H7 (cell line): ENCODE data around the gene CDK18. TPM values are rescaled to one million over a fixed set of nuclear protein-coding genes. Genes with fewer than 3 reads are reported as not detected.

ENCODE experiments used
- DNase-seq: peaks from one replicate; pipeline ENCODE4 v3.0.0; 2012
- H3K27me3 ChIP-seq: 2 replicates; pipeline ENCODE4 v1.6.0; 2011; ENCODE audit warnings: mild to moderate bottlenecking, low read length; ENCODE audit not compliant: control insufficient read depth, insufficient read depth
- H3K36me3 ChIP-seq: replicated peaks from 2 replicates; pipeline ENCODE4 v1.5.1; 2011; ENCODE audit warnings: low read length; ENCODE audit not compliant: control insufficient read depth, insufficient read depth
- H3K4me3 ChIP-seq: 2 replicates; pipeline ENCODE4 v1.5.1; 2011; ENCODE audit warnings: low read depth, mild to moderate bottlenecking, control low read depth, low read length, moderate library complexity; ENCODE audit not compliant: insufficient read depth
- total RNA-seq: library from RNA; depleted of rRNA; stranded (reverse); fragments of >200 nt; shearing (Covaris generic); gene quantifications from 2 replicates; pipeline ENCODE4 v1.2.3, GENCODE V29; 2014; rRNA removed

The CDK18 gene
- total RNA-seq = 48.3 and 52.0 TPM in 2 replicates

GRCh38 chr1:205504311-205505075 lies at the start of gene CDK18:
TSS of gene CDK18 (plus strand) at chr1:205504669. CDS start at chr1:205523168, 18,499 bp downstream.
- H3K27me3 ChIP-seq = no peaks in the 10 kb centered on the region; the same call in none of the 2 replicates
- H3K36me3 ChIP-seq = peaks cover 2% of the 10 kb centered on the region
- H3K4me3 ChIP-seq = peak within 1 kb of the TSS; percentile 89
- peak; percentile 95 for DNase-seq

- Histone ChIP-seq H3K27me3 (peaks cover 16% of the 10 kb centered on the region), H3K4me3 (peak overlapping the region; percentile 80), H3K36me3 (no peaks in the 10 kb centered on the region)
- DNase-seq = peak; percentile 75
Measured at GRCh38 chr1:205454903-205455335, 49.5 kb upstream of the CDK18 start.

- peaks cover 16% of the 10 kb centered on the region for H3K27me3 ChIP-seq
- no peaks in the 10 kb centered on the region for H3K36me3 ChIP-seq
- peak within 1 kb of the TSS; percentile 80 for H3K4me3 ChIP-seq
- peak; percentile 79 for DNase-seq
Measured at GRCh38 chr1:205455581-205456382, 48.7 kb upstream of the CDK18 start, which contains the start of gene BLACAT1. TSS of gene BLACAT1 (minus strand) at chr1:205456045.

GRCh38 chr1:205456383-205456867 lies 48.0 kb upstream of the CDK18 start:
- H3K4me3 ChIP-seq = peak overlapping the region; percentile 80
- DNase-seq = peak; percentile 84
- H3K27me3 ChIP-seq = peaks cover 16% of the 10 kb centered on the region
- no peaks in the 10 kb centered on the region for H3K36me3 ChIP-seq

GRCh38 chr1:205456868-205457745 lies 47.4 kb upstream of the CDK18 start:
- Histone ChIP-seq H3K27me3 (peaks cover 16% of the 10 kb centered on the region), H3K4me3 (peak overlapping the region; percentile 80), H3K36me3 (no peaks in the 10 kb centered on the region)
- peak; percentile 95 for DNase-seq

- no peak overlapping the region for H3K4me3 ChIP-seq
- peaks cover 10% of the 10 kb centered on the region for H3K27me3 ChIP-seq
- H3K36me3 ChIP-seq = no peaks in the 10 kb centered on the region
- peak; percentile 81 for DNase-seq
Measured at GRCh38 chr1:205458777-205459566, 45.5 kb upstream of the CDK18 start.

GRCh38 chr1:205465392-205465791 lies 39.1 kb upstream of the CDK18 start:
- no peak for DNase-seq
- Histone ChIP-seq H3K4me3 (no peak overlapping the region), H3K27me3 (no peaks in the 10 kb centered on the region; the same call in 1 of the 2 replicates), H3K36me3 (no peaks in the 10 kb centered on the region)

- Histone ChIP-seq H3K36me3 (no peaks in the 10 kb centered on the region), H3K4me3 (no peak overlapping the region), H3K27me3 (no peaks in the 10 kb centered on the region; the same call in 1 of the 2 replicates)
- DNase-seq = no peak
Measured at GRCh38 chr1:205466595-205467220, 37.8 kb upstream of the CDK18 start.

- Histone ChIP-seq H3K27me3 (no peaks in the 10 kb centered on the region; the same call in 1 of the 2 replicates), H3K4me3 (no peak overlapping the region), H3K36me3 (no peaks in the 10 kb centered on the region)
- DNase-seq = no peak
Measured at GRCh38 chr1:205470131-205470530, 34.3 kb upstream of the CDK18 start.

- no peaks in the 10 kb centered on the region; the same call in 1 of the 2 replicates for H3K27me3 ChIP-seq
- peak; percentile 71 for DNase-seq
- H3K36me3 ChIP-seq = no peaks in the 10 kb centered on the region
- no peak overlapping the region for H3K4me3 ChIP-seq
Measured at GRCh38 chr1:205472737-205473441, 31.6 kb upstream of the CDK18 start.

GRCh38 chr1:205473475-205473874 lies 31.0 kb upstream of the CDK18 start:
- DNase-seq = no peak

GRCh38 chr1:205473966-205474365 lies 30.5 kb upstream of the CDK18 start:
- DNase-seq = no peak
- Histone ChIP-seq H3K27me3 (no peaks in the 10 kb centered on the region; the same call in 1 of the 2 replicates), H3K36me3 (no peaks in the 10 kb centered on the region), H3K4me3 (no peak overlapping the region)

More at GRCh38 chr1:205473475-205473874, 31.0 kb upstream of the CDK18 start:
- H3K27me3 ChIP-seq = no peaks in the 10 kb centered on the region; the same call in 1 of the 2 replicates
- no peaks in the 10 kb centered on the region for H3K36me3 ChIP-seq
- no peak overlapping the region for H3K4me3 ChIP-seq
